CD4-positive, alpha-beta memory T cell (primary cell): Measurements from ENCODE around the gene BAHCC1. TPM values are rescaled to one million over a fixed set of nuclear protein-coding genes. Genes with fewer than 3 reads are reported as not detected.

Experiments
- CTCF ChIA-PET: fragments of 350-600 bp; sonication (Branson Sonifier 250); formaldehyde crosslinking; loops from one replicate; lab custom pipeline; 2021; ENCODE audit warnings: inconsistent platforms; ENCODE audit not compliant: partially characterized antibody; lab: Charles Lee
- POLR2A ChIA-PET: fragments of 350-600 bp; sonication (Branson Sonifier 250); formaldehyde crosslinking; loops from one replicate; lab custom pipeline; 2021; ENCODE audit not compliant: partially characterized antibody; lab: Charles Lee
- DNase-seq, 5 donors: peaks; one replicate each; pipeline versions ENCODE4 v3.0.0 to v3.0.0-alpha.2; 2020 to 2022; ENCODE audit warnings: mixed read lengths in 1 of 5
- H3K27ac ChIP-seq: one replicate; pipeline ENCODE4 v1.7.0; 2013; ENCODE audit warnings: low read depth, low read length
- H3K27me3 ChIP-seq: 2 replicates; pipeline ENCODE4 v1.7.0; 2013; ENCODE audit warnings: mild to moderate bottlenecking, low read length, moderate library complexity; ENCODE audit not compliant: insufficient read depth
- H3K36me3 ChIP-seq: 2 replicates; pipeline ENCODE4 v1.7.0; 2013; ENCODE audit warnings: mild to moderate bottlenecking, low read length, moderate library complexity; ENCODE audit not compliant: insufficient read depth
- H3K4me1 ChIP-seq: 2 replicates; pipeline ENCODE4 v1.7.0; 2013; ENCODE audit warnings: mild to moderate bottlenecking, low read length, moderate library complexity; ENCODE audit not compliant: insufficient read depth
- H3K4me3 ChIP-seq, 2 donors: one replicate each; pipeline ENCODE4 v1.7.0; 2013; ENCODE audit warnings: low read length in 2 of 2, mild to moderate bottlenecking in 1 of 2
- H3K9me3 ChIP-seq, 2 donors: one replicate each; pipeline ENCODE4 v1.7.0; 2013; ENCODE audit warnings: low read length in 2 of 2, control low read depth in 1 of 2; ENCODE audit not compliant: control insufficient read depth in 1 of 2
- H3K27ac Mint-ChIP-seq, 7 donors: one replicate each; pipeline ENCODE4 v1.8.0; 2020 to 2021; ENCODE audit warnings: mixed read lengths in 7 of 7, mild to moderate bottlenecking in 6 of 7, inconsistent platforms in 3 of 7, moderate library complexity in 3 of 7
- H3K27me3 Mint-ChIP-seq, 2 donors: one replicate each; pipeline ENCODE4 v1.8.0; 2020 to 2021; ENCODE audit warnings: mixed read lengths in 2 of 2
- H3K36me3 Mint-ChIP-seq, 2 donors: one replicate each; pipeline ENCODE4 v1.8.0; 2020 to 2021; ENCODE audit warnings: mixed read lengths in 2 of 2, inconsistent platforms in 1 of 2, mild to moderate bottlenecking in 1 of 2
- H3K4me1 Mint-ChIP-seq, 4 donors: one replicate each; pipeline ENCODE4 v1.8.0; 2020 to 2021; ENCODE audit warnings: mixed read lengths in 4 of 4, mild to moderate bottlenecking in 1 of 4
- H3K4me3 Mint-ChIP-seq, 8 donors: one replicate each; pipeline ENCODE4 v1.8.0; 2020 to 2021; ENCODE audit warnings: mixed read lengths in 8 of 8, mild to moderate bottlenecking in 7 of 8, moderate library complexity in 6 of 8, inconsistent platforms in 3 of 8
- H3K9me3 Mint-ChIP-seq, 8 donors: one replicate each; pipeline ENCODE4 v1.8.0; 2020 to 2021; ENCODE audit warnings: mixed read lengths in 8 of 8, mild to moderate bottlenecking in 5 of 8, inconsistent platforms in 3 of 8, moderate library complexity in 1 of 8
- intact Hi-C: fragments of 100-400 bp; cut with micrococcal nuclease; formaldehyde crosslinking; loops from one replicate; pipeline ENCODE4 v1.15.1; 2023
- polyA plus RNA-seq, 2 donors: library from polyadenylated mRNA; unstranded; fragments of 300-500 nt; fragmentation: Illumina TruSeq; gene quantifications; one replicate each; pipeline ENCODE4 v1.2.3, GENCODE V29; 2021
- total RNA-seq, 2 experiments: library from RNA; stranded (reverse); gene quantifications; one replicate each; pipeline ENCODE4 v1.2.3, GENCODE V29; 2021

The BAHCC1 gene
- total and polyA plus RNA-seq, 4 experiments from 2014 or later = not detected

DNA sequence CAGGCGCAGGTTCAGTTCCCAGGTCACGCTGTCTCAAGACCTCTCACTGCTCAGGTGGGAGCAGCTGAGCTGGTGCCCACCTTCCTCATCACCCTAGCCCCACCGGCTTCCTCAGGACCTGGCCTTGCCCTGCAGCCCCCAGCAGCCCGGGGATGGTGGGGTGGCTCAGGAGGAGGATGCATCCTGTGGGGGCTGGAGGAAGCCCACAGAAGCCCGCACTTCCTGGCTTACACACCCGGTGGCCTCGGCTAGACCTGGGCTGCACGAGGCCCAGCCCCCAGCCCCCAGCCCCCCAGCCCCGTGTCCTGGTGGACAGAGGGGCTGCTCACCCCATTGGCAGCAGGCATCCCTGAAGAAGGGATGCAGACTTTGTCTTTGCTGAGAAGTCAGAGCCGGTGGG lies 43.4 kb downstream of the BAHCC1 start:
- no peak overlapping the region for H3K27ac Mint-ChIP-seq
- no peak overlapping the region for H3K4me3 Mint-ChIP-seq
- POLR2A ChIA-PET = no interaction called here
- Histone ChIP-seq H3K9me3 (no peaks in the 10 kb centered on the region), H3K27me3 (no peaks in the 10 kb centered on the region), H3K27ac (no peak overlapping the region), H3K4me3 (no peak overlapping the region), H3K4me1 (no peaks in the 10 kb centered on the region), H3K36me3 (no peaks in the 10 kb centered on the region)
- peaks cover 2 to 4% of the 10 kb centered on the region in 2 donors for H3K27me3 Mint-ChIP-seq
- intact Hi-C loops = no loop called here
- CTCF ChIA-PET = no interaction called here
- H3K9me3 Mint-ChIP-seq = no peaks in the 10 kb centered on the region
- no peaks in the 10 kb centered on the region for H3K4me1 Mint-ChIP-seq
- no peaks in the 10 kb centered on the region for H3K36me3 Mint-ChIP-seq
- no peak for DNase-seq

DNA sequence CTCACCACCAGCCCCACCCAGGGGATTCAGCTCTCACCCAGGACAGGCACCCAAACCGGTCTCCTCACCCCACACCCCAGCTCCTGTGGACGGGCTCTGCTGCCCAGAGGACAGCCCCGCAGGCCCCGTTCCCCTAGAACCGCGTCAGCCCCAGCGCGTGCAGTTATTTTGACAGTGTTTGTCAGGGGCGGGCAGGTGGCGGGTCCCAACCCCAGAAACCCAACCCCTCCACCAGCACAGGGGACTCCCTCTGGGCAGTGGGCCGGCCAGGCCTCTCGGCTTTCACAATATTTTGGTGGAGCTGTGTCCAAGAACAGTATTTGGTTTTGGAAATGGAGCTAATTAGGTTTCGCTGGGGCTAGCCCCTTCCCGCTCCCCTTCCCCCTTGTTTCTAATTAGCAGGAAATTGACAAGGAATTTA lies 44.8 kb downstream of the BAHCC1 start:
- Mint-ChIP-seq H3K4me1 (no peaks in the 10 kb centered on the region), H3K4me3 (no peak overlapping the region), H3K9me3 (no peaks in the 10 kb centered on the region), H3K27me3 (peaks cover 0 to 4% of the 10 kb centered on the region in 2 donors), H3K27ac (no peak overlapping the region), H3K36me3 (no peaks in the 10 kb centered on the region)
- Histone ChIP-seq H3K9me3 (no peaks in the 10 kb centered on the region), H3K27ac (no peak overlapping the region), H3K4me1 (no peaks in the 10 kb centered on the region), H3K4me3 (no peak overlapping the region), H3K36me3 (no peaks in the 10 kb centered on the region), H3K27me3 (no peaks in the 10 kb centered on the region)
- intact Hi-C loops = no loop called here
- no peak for DNase-seq
- CTCF ChIA-PET = no interaction called here
- POLR2A ChIA-PET = no interaction called here

DNA sequence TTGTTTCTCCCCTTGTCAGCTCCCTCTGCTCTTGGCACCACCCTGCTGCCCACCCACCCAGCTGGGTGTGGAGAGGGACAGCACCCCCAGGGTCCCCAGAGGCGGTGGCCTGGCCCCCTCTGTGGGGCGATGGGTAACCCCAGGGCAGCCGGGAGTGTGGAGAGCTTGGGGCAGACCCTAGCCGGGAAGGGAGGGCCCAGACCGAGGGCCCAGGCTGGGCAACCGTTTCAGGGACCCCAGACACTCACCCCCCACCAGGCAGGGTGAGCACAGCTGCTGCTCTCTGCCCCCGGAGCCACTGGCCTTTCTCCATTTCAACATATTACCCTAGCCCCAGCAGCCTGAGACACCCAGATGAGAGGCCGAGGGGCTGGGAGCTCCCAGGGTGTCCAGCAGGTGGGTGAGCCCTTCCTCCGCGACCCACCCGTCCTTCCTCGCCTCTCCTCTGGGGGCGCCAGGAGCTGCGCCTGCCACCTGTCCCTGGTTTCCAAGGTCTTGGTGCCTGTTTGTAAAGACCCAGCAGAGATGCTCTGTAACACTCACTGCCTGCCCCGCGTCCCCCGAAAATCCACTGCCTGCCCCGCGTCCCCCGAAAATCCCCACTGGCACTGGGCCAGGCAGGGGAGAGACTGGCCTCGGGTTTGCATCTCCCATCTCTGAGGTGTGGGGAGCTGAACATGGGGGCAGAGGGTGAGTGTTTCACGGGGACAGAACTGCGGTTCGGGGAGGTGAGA lies 45.4 kb downstream of the BAHCC1 start:
- no peaks in the 10 kb centered on the region for H3K9me3 ChIP-seq
- no peaks in the 10 kb centered on the region for H3K4me1 ChIP-seq
- no peaks in the 10 kb centered on the region for H3K36me3 ChIP-seq
- Mint-ChIP-seq H3K36me3 (no peaks in the 10 kb centered on the region), H3K27me3 (peaks cover 0 to 4% of the 10 kb centered on the region in 2 donors), H3K9me3 (no peaks in the 10 kb centered on the region), H3K27ac (no peak overlapping the region), H3K4me3 (no peak overlapping the region), H3K4me1 (no peaks in the 10 kb centered on the region)
- ChIA-PET CTCF (no interaction called here), POLR2A (no interaction called here)
- H3K27ac ChIP-seq = no peak overlapping the region
- H3K4me3 ChIP-seq = no peak overlapping the region
- intact Hi-C loops = no loop called here
- no peak for DNase-seq
- no peaks in the 10 kb centered on the region for H3K27me3 ChIP-seq

DNA sequence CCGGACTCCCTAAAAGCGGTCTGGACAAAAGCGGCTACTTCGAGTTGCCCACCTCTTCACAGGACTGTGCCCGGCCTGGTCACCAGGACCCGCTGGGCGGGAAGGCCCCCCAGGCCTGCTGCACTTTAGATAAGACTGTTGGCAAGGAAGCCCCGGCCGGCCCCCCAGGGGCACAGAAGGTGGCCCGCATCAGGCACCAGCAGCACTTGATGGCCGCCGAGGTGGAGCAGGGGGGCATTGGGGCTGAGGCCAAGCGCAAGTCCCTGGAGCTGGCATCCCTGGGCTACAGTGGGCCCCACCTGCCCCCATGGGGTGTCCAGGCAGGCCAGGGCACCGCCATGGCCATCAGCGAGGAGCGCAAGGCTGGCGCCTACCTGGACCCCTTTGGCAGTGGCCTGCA lies 47.5 kb downstream of the BAHCC1 start:
- peaks cover 0 to 4% of the 10 kb centered on the region in 2 donors for H3K27me3 Mint-ChIP-seq
- H3K27me3 ChIP-seq = no peaks in the 10 kb centered on the region
- CTCF ChIA-PET = no interaction called here

DNA sequence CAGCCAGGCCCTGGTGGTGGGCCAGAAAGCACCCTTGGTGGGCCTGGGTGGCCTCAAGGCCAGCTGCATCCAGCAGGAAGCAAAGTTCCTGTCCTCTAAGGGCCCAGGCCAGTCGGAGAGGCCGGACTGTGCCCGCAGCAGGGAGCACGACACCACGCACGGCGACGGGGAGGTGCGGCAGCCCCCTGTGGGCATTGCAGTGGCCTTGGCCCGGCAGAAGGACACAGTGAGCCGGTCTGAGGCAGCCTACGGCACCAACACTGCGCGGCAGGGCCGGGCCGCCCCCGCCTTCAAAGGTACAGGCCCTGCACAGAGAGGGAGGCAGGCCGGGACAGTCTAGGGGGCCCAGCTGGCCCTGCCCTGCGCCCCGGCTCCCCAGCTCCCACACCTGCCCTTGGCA lies 48.0 kb downstream of the BAHCC1 start:
- H3K4me3 Mint-ChIP-seq = no peak overlapping the region
- POLR2A ChIA-PET = no interaction called here
- H3K4me1 Mint-ChIP-seq = no peaks in the 10 kb centered on the region

More for the DNA sequence above, 47.5 kb downstream of the BAHCC1 start:
- Histone ChIP-seq H3K27ac (no peak overlapping the region), H3K36me3 (no peaks in the 10 kb centered on the region), H3K4me1 (no peaks in the 10 kb centered on the region), H3K9me3 (no peaks in the 10 kb centered on the region), H3K4me3 (no peak overlapping the region)
- intact Hi-C loops = no loop called here
- DNase-seq = no peak
- no peak overlapping the region for H3K4me3 Mint-ChIP-seq
- H3K36me3 Mint-ChIP-seq = no peaks in the 10 kb centered on the region
- POLR2A ChIA-PET = no interaction called here
- H3K4me1 Mint-ChIP-seq = no peaks in the 10 kb centered on the region
- no peak overlapping the region for H3K27ac Mint-ChIP-seq
- H3K9me3 Mint-ChIP-seq = no peaks in the 10 kb centered on the region

DNA sequence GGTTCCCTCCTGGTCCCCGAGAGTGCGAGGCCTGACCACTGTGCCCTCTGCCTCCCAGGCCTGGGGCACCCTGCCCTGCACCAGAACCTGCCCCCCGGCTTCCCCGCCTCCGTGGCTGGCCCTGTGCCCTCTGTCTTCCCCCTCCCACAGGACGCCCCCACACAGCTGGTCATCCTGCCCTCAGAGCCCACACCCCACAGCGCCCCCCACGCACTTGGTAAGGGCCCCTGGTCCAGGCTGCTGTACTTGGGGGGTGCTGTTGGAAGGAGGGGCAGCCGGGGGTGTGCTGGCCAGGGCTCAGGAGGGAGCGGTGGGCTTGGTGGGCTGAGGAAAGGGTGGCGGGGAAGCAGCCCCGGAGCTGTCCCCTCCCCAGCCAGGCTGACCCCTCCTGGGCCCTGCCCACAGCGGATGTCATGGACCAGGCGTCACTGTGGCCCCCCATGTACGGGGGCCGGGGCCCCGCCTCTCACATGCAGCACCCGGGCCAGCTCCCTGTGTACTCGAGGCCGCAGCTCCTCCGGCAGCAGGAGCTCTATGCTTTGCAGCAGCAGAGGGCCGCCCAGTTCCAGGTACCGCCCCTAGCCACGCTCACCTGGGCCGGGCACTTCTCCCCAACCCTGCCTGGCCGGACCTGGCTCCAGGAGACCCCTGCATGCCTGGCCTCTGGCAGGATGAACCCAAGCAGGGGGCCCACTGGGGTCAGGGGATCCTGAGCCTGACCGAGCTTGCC lies 49.5 kb downstream of the BAHCC1 start:
- no peaks in the 10 kb centered on the region for H3K36me3 Mint-ChIP-seq
- no peaks in the 10 kb centered on the region for H3K4me1 Mint-ChIP-seq
- no peak overlapping the region for H3K27ac Mint-ChIP-seq
- no peaks in the 10 kb centered on the region for H3K27me3 Mint-ChIP-seq
- no peaks in the 10 kb centered on the region for H3K9me3 Mint-ChIP-seq
- CTCF ChIA-PET = no interaction called here
- Histone ChIP-seq H3K9me3 (no peaks in the 10 kb centered on the region), H3K27ac (no peak overlapping the region), H3K27me3 (no peaks in the 10 kb centered on the region), H3K4me1 (no peaks in the 10 kb centered on the region), H3K36me3 (no peaks in the 10 kb centered on the region), H3K4me3 (no peak overlapping the region)
- POLR2A ChIA-PET = no interaction called here
- DNase-seq = no peak
- H3K4me3 Mint-ChIP-seq = no peak overlapping the region
- intact Hi-C loops = no loop called here

More for the DNA sequence above, 48.0 kb downstream of the BAHCC1 start:
- Histone ChIP-seq H3K27ac (no peak overlapping the region), H3K4me3 (no peak overlapping the region), H3K4me1 (no peaks in the 10 kb centered on the region), H3K27me3 (no peaks in the 10 kb centered on the region), H3K9me3 (no peaks in the 10 kb centered on the region), H3K36me3 (no peaks in the 10 kb centered on the region)
- DNase-seq = no peak
- H3K36me3 Mint-ChIP-seq = no peaks in the 10 kb centered on the region
- intact Hi-C loops = no loop called here
- peaks cover 0 to 3% of the 10 kb centered on the region in 2 donors for H3K27me3 Mint-ChIP-seq
- no peaks in the 10 kb centered on the region for H3K9me3 Mint-ChIP-seq
- CTCF ChIA-PET = no interaction called here
- H3K27ac Mint-ChIP-seq = no peak overlapping the region

DNA sequence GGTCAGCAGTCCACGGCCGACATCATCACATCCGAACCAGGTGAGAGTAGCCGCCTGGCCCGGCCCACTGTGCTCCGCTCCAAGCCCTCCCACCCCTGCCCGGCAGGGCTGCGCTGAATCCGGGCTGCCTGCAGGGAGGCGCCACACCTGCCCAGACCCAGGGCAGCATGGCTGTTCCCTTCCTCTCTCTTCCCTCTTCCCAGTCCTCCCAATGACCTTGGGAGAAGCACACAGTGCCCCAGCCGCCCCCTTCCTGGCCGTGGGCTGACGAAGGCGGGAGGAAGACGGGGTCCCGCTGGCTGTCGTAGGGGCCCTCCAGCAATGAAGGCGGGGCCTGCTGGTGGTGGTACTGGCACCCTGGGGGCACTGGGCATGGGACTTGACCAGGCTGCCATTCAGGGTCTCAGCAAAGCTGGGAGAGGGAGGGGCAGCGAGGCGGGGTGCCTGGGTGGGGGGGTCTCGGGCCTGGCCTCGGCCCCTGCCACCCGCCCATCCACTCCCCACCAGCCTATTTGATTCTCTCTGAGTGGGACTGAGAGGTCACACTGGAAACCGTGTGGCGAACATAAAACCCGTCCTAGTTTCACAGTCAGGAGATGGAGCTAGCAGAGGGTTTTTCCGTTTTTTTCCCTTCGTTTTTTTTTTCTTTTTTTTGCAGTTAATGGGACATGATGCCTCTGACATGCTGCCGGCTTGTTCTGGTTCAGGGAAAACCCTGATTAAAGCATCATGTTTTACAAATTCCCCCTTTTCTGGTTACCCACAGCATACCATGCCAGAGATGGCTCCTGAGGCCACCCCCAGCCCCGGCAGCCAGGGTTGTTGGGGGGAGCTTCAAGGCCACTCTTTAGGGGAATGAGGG lies 50.6 kb downstream of the BAHCC1 start:
- no peaks in the 10 kb centered on the region for H3K27me3 ChIP-seq
- no peak for DNase-seq
- Mint-ChIP-seq H3K27ac (no peak overlapping the region), H3K4me3 (no peak overlapping the region), H3K36me3 (no peaks in the 10 kb centered on the region), H3K27me3 (no peaks in the 10 kb centered on the region), H3K9me3 (no peaks in the 10 kb centered on the region), H3K4me1 (no peaks in the 10 kb centered on the region)
- ChIA-PET POLR2A (no interaction called here), CTCF (no interaction called here)
- intact Hi-C loops = no loop called here
- no peak overlapping the region for H3K27ac ChIP-seq
- H3K4me1 ChIP-seq = no peaks in the 10 kb centered on the region
- no peak overlapping the region for H3K4me3 ChIP-seq
- no peaks in the 10 kb centered on the region for H3K9me3 ChIP-seq
- no peaks in the 10 kb centered on the region for H3K36me3 ChIP-seq
